ENCODE measurements around the gene RYR2.

DNA sequence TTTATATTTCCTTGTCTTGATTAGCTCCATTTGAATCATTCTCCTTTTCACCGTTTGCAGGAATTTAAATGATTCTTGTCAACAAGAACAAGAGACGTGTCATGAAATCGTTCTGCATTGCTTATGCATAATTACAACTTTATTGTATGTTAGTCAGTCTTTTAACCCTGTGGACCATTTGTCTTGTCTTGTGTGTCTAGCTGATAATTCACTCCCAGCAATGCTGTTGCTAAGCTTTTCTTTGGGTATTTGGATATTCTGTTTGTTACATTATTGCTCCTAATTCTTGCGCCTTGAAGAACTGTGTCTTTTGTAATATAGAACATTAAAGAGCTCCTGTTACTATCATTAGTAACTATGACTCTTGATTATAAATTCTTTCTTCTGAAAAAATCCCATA is 311.9 kb downstream of the RYR2 start:
- TF ChIP-seq POLR2A (IDR thresholded peaks at IDR 0.05), result no peak
- TF ChIP-seq, protein P1, sequence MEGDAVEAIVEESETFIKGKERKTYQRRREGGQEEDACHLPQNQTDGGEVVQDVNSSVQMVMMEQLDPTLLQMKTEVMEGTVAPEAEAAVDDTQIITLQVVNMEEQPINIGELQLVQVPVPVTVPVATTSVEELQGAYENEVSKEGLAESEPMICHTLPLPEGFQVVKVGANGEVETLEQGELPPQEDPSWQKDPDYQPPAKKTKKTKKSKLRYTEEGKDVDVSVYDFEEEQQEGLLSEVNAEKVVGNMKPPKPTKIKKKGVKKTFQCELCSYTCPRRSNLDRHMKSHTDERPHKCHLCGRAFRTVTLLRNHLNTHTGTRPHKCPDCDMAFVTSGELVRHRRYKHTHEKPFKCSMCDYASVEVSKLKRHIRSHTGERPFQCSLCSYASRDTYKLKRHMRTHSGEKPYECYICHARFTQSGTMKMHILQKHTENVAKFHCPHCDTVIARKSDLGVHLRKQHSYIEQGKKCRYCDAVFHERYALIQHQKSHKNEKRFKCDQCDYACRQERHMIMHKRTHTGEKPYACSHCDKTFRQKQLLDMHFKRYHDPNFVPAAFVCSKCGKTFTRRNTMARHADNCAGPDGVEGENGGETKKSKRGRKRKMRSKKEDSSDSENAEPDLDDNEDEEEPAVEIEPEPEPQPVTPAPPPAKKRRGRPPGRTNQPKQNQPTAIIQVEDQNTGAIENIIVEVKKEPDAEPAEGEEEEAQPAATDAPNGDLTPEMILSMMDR (IDR thresholded peaks at IDR 0.05), result no peak
